HFFc6 (cell line): Measurements from ENCODE around the gene NAXD. TPM values are rescaled to one million over a fixed set of nuclear protein-coding genes. Genes with fewer than 3 reads are reported as not detected.

Experiments used
- DNase-seq: peaks from one replicate; pipeline ENCODE4 v3.0.0-alpha.2; 2018
- H3K27ac Mint-ChIP-seq: 2 replicates; pipeline ENCODE4 v1.8.0; 2020; ENCODE audit warnings: mild to moderate bottlenecking, mixed read lengths
- H3K27me3 Mint-ChIP-seq: 2 replicates; pipeline ENCODE4 v1.8.0; 2021; ENCODE audit warnings: mild to moderate bottlenecking, moderate library complexity, mixed read lengths; ENCODE audit not compliant: insufficient read depth
- H3K36me3 Mint-ChIP-seq: 2 replicates; pipeline ENCODE4 v1.8.0; 2021; ENCODE audit warnings: low read depth, mixed read lengths
- H3K4me1 Mint-ChIP-seq: 2 replicates; pipeline ENCODE4 v1.8.0; 2020; ENCODE audit warnings: low read depth, mixed read lengths
- H3K4me3 Mint-ChIP-seq: 2 replicates; pipeline ENCODE4 v1.8.0; 2020; ENCODE audit warnings: mild to moderate bottlenecking, moderate library complexity, mixed read lengths
- H3K9me3 Mint-ChIP-seq: 2 replicates; pipeline ENCODE4 v1.8.0; 2020; ENCODE audit warnings: mild to moderate bottlenecking, mixed read lengths
- total RNA-seq, 6 experiments: library from RNA; stranded (reverse); fragmentation: NEBNext Ultra II Directional; extraction: Animal tissue kit (Norgen Biotek cat#: 25700); gene quantifications; 2 replicates in 1 of 6; 3 replicates in 5 of 6; pipeline ENCODE4 v1.2.3, GENCODE V29; 2021
- TF ChIP-seq, protein P1 (sequence below): fragments of 200-600 bp; sonication (generic); IDR thresholded peaks from 2 replicates; pipeline ENCODE4 v1.5.0; 2021; ENCODE audit warnings: antibody characterized with exemption, mild to moderate bottlenecking

Gene NAXD
- total RNA-seq, 6 experiments from 2014 or later = 20.3 to 27.4 (median 22.8) TPM

DNA sequence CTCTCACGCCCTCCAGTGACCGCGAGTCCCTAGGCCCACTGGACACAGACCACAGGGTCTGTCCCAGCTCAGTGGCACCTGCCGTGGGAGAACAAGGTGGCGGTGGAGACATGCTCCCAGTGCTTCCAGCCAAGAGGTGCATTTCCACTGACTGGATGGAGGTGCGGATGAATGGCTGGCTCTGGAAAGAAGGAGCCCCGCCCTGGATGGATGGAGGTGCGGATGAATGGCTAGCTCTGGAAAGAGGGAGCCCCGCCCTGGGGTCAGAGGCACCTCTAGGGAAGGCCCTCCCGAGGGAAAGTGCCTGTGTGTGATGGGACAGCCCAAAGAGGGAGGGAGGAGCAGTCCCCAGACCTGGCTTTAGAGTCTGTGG, 32.0 kb downstream of the NAXD start:
- Mint-ChIP-seq H3K27me3 (no peaks in the 10 kb centered on the region; the same call in 1 of the 2 replicates), H3K27ac (no peak overlapping the region), H3K9me3 (no peaks in the 10 kb centered on the region), H3K4me3 (no peak overlapping the region), H3K36me3 (no peaks in the 10 kb centered on the region; the same call in 1 of the 2 replicates), H3K4me1 (peaks cover 5% of the 10 kb centered on the region; the same call in 1 of the 2 replicates)
- TF ChIP-seq, protein P1, sequence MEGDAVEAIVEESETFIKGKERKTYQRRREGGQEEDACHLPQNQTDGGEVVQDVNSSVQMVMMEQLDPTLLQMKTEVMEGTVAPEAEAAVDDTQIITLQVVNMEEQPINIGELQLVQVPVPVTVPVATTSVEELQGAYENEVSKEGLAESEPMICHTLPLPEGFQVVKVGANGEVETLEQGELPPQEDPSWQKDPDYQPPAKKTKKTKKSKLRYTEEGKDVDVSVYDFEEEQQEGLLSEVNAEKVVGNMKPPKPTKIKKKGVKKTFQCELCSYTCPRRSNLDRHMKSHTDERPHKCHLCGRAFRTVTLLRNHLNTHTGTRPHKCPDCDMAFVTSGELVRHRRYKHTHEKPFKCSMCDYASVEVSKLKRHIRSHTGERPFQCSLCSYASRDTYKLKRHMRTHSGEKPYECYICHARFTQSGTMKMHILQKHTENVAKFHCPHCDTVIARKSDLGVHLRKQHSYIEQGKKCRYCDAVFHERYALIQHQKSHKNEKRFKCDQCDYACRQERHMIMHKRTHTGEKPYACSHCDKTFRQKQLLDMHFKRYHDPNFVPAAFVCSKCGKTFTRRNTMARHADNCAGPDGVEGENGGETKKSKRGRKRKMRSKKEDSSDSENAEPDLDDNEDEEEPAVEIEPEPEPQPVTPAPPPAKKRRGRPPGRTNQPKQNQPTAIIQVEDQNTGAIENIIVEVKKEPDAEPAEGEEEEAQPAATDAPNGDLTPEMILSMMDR = no peak
- no peak for DNase-seq

DNA sequence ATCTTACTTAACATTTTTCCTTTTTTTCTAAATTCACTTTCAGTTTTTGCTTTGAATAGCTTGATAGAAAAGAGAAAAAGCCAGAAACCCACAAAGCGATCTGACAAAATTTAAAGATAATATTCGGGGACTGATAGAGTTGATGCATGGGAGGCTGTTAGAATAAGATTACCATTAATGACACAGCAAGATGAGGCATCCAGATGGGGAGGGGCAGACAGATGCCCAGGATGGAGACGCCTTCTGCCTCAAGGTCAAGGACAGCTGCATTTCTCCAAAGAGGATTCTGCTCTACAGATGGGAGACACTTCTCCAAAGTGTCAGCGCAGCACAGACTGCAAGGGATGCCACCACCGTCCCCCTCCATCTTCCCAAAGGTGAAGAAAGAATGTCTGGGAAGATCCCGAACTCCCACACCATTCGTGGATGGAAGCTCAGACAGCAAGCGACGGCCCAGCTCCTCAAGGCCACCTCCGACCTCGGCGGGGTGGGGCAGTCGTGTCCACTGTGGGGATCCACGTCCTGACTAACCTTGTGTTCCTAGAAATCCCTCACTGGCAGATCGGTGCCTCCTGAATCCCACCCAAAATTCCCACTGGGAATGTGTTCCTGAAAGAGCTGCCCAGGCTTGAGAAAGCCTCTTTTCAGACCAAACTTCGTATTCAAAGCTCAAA, 32.9 kb downstream of the NAXD start:
- Mint-ChIP-seq H3K4me1 (peaks cover 5% of the 10 kb centered on the region; the same call in 1 of the 2 replicates), H3K4me3 (no peak overlapping the region), H3K36me3 (no peaks in the 10 kb centered on the region; the same call in 1 of the 2 replicates), H3K27ac (no peak overlapping the region; the same call in 1 of the 2 replicates), H3K9me3 (no peaks in the 10 kb centered on the region), H3K27me3 (no peaks in the 10 kb centered on the region; the same call in 1 of the 2 replicates)
- TF ChIP-seq, protein P1 = no peak
- DNase-seq = no peak

DNA sequence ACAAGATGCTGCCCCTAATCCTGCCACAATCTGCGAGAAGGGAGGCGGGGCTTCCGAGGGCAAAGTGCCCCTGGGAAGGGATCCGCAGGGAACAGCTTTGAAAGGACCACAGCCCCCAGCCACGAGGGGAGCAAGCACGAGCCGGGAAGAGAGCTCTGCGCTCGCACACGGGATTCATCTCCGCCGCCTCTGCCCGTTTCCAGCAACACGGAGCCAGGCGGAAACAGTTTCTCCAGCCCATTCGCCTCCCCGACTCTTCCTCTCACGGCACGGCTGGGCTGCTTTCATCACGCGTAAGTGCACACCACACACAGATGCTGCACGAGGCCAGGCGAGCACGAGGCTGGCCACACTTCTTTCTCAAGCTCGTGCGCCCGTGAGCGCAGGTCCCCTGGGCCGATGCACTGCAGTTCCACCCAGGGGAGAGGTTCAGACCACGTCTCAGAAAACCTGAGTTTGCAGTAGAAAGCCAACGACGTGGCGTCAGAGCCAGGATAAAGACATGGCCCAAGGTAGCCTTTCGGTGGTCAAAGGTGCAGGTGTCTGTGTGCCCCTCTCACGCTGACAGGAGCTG, 33.6 kb downstream of the NAXD start:
- Mint-ChIP-seq H3K27me3 (peaks cover 2% of the 10 kb centered on the region; the same call in 1 of the 2 replicates), H3K27ac (no peak overlapping the region), H3K4me1 (peaks cover 5% of the 10 kb centered on the region; the same call in 1 of the 2 replicates), H3K4me3 (no peak overlapping the region), H3K36me3 (no peaks in the 10 kb centered on the region; the same call in 1 of the 2 replicates), H3K9me3 (no peaks in the 10 kb centered on the region)
- TF ChIP-seq, protein P1 = no peak
- DNase-seq = no peak

DNA sequence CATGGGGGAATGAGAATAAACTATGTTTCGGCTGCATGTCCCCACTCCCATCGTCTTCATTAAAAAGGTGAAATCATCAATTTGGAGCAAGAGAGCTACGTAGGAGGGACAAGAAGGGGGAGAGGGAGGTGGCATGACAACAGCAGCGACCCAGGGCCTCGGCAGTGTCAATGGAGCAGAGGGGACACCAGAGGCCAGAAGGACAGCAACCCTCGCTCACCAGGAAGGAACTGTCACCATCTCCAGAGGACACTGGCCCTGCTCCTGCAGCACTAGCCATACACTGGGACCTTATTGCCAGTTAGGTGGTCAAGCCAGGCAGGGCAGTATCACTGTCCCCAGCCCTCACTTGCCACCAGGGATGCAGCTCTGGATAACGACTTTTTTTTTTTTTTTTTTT, 34.2 kb downstream of the NAXD start:
- TF ChIP-seq, protein P1 = no peak
- no peak for DNase-seq
- H3K4me3 Mint-ChIP-seq = no peak overlapping the region
- peaks cover 3% of the 10 kb centered on the region; the same call in 1 of the 2 replicates for H3K27me3 Mint-ChIP-seq
- H3K4me1 Mint-ChIP-seq = peaks cover 5% of the 10 kb centered on the region; the same call in 1 of the 2 replicates
- no peak overlapping the region for H3K27ac Mint-ChIP-seq
- H3K36me3 Mint-ChIP-seq = no peaks in the 10 kb centered on the region; the same call in 1 of the 2 replicates
- no peaks in the 10 kb centered on the region for H3K9me3 Mint-ChIP-seq

DNA sequence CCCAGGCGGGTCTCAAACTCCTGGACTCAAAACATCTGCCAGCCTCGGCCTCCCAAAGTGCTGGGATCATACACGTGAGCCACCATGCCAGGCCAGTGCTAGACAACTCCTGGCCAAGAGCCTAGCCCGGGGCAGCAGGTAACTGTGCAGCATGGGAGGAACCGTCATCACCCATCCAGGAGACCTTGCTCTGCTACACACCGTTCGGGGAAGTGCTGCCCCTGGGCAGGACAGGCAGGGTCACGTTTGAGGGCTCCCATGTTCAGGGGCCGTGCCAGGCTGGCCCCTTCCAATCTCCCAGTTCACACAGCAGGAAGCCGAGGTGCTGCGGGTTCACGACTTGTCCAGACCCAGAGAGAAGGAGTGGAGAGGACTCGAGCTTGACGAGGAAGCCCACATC, 35.1 kb downstream of the NAXD start:
- H3K4me3 Mint-ChIP-seq = no peak overlapping the region
- H3K27me3 Mint-ChIP-seq = peaks cover 3% of the 10 kb centered on the region; the same call in 1 of the 2 replicates
- H3K4me1 Mint-ChIP-seq = peaks cover 5% of the 10 kb centered on the region; the same call in 1 of the 2 replicates
- no peak overlapping the region for H3K27ac Mint-ChIP-seq
- no peak for DNase-seq
- no peaks in the 10 kb centered on the region for H3K9me3 Mint-ChIP-seq
- TF ChIP-seq, protein P1 = no peak
- H3K36me3 Mint-ChIP-seq = no peaks in the 10 kb centered on the region; the same call in 1 of the 2 replicates
